Measurements from ENCODE around the gene VTI1A. TPM values are rescaled to one million over a fixed set of nuclear protein-coding genes. Genes with fewer than 3 reads are reported as not detected.

Gene VTI1A
- total RNA-seq, 2 donors from 2014 or later, result 21.0 to 29.6 TPM

GRCh38 chr10:112669989-112670388 is 223.0 kb downstream of the VTI1A start:
- Histone ChIP-seq H3K9me3 (no peaks in the 10 kb centered on the region), H3K36me3 (peaks cover 9% of the 10 kb centered on the region), H3K27me3 (no peaks in the 10 kb centered on the region), H3K4me1 (no peaks in the 10 kb centered on the region), H3K27ac (no peak overlapping the region), H3K4me3 (no peak overlapping the region)
- TF ChIP-seq CTCF (IDR thresholded peaks at IDR 0.05), result no peak
- DNase-seq (ENCODE audit: low spot score), result no peak

- H3K4me3 ChIP-seq, result no peak overlapping the region
- H3K4me1 ChIP-seq, result no peaks in the 10 kb centered on the region
- no peaks in the 10 kb centered on the region for H3K9me3 ChIP-seq
- no peak overlapping the region for H3K27ac ChIP-seq
- no peak for DNase-seq (ENCODE audit: low spot score)
- no peaks in the 10 kb centered on the region for H3K27me3 ChIP-seq
- peaks cover 9% of the 10 kb centered on the region for H3K36me3 ChIP-seq
- no peak for TF ChIP-seq CTCF (IDR thresholded peaks at IDR 0.05)
Observed at GRCh38 chr10:112671743-112672142, 224.7 kb downstream of the VTI1A start.

- Histone ChIP-seq H3K4me3 (no peak overlapping the region), H3K9me3 (no peaks in the 10 kb centered on the region), H3K4me1 (no peaks in the 10 kb centered on the region), H3K36me3 (peaks cover 9% of the 10 kb centered on the region), H3K27ac (no peak overlapping the region), H3K27me3 (no peaks in the 10 kb centered on the region)
- no peak for TF ChIP-seq CTCF (IDR thresholded peaks at IDR 0.05)
- DNase-seq (ENCODE audit: low spot score), result no peak
Observed at GRCh38 chr10:112672706-112673105, 225.7 kb downstream of the VTI1A start.

GRCh38 chr10:112675560-112676083 is 228.6 kb downstream of the VTI1A start:
- DNase-seq (ENCODE audit: low spot score), result no peak
- Histone ChIP-seq H3K4me1 (no peaks in the 10 kb centered on the region), H3K36me3 (no peaks in the 10 kb centered on the region), H3K27ac (no peak overlapping the region), H3K9me3 (no peaks in the 10 kb centered on the region), H3K4me3 (no peak overlapping the region), H3K27me3 (no peaks in the 10 kb centered on the region)
- no peak for TF ChIP-seq CTCF (IDR thresholded peaks at IDR 0.05)

GRCh38 chr10:112677689-112678088 is 230.7 kb downstream of the VTI1A start:
- Histone ChIP-seq H3K36me3 (no peaks in the 10 kb centered on the region), H3K27me3 (no peaks in the 10 kb centered on the region), H3K4me1 (no peaks in the 10 kb centered on the region), H3K4me3 (no peak overlapping the region), H3K27ac (no peak overlapping the region), H3K9me3 (no peaks in the 10 kb centered on the region)
- no peak for DNase-seq (ENCODE audit: low spot score)
- TF ChIP-seq CTCF (IDR thresholded peaks at IDR 0.05), result no peak

- Histone ChIP-seq H3K36me3 (no peaks in the 10 kb centered on the region), H3K4me3 (no peak overlapping the region), H3K4me1 (no peaks in the 10 kb centered on the region), H3K27ac (no peak overlapping the region), H3K27me3 (no peaks in the 10 kb centered on the region), H3K9me3 (no peaks in the 10 kb centered on the region)
- no peak for TF ChIP-seq CTCF (IDR thresholded peaks at IDR 0.05)
- no peak for DNase-seq (ENCODE audit: low spot score)
Observed at GRCh38 chr10:112678581-112678980, 231.6 kb downstream of the VTI1A start.

Measured in right atrium auricular region (tissue), 2 donors.